Peyer's patch (tissue), 4 donors: ENCODE measurements around the gene TP73.

Experiments used
- CTCF ChIP-seq, 6 experiments: fragments of 450-650 bp in 4 of 6; fragments of 200-600 bp in 2 of 6; sonication (generic) in 1 of 6; IDR thresholded peaks; one replicate each; pipeline ENCODE4 v1.5.1; 2017 to 2019; ENCODE audit warnings: antibody characterized with exemption in 6 of 6, mild to moderate bottlenecking in 3 of 6, moderate library complexity in 1 of 6
- POLR2A ChIP-seq, 2 donors: fragments of 450-650 bp; IDR thresholded peaks; one replicate each; pipeline ENCODE4 v1.5.1; 2017; ENCODE audit warnings: antibody characterized with exemption in 2 of 2, mild to moderate bottlenecking in 2 of 2, moderate library complexity in 2 of 2

GRCh38 chr1:3653286-3653618 is 936 bp downstream of the TP73 start:
- no peak for TF ChIP-seq CTCF (IDR thresholded peaks at IDR 0.05)
- TF ChIP-seq POLR2A (IDR thresholded peaks at IDR 0.05), result no peak
